Measurements from ENCODE around the gene C10orf120. TPM values are rescaled to one million over a fixed set of nuclear protein-coding genes. Genes with fewer than 3 reads are reported as not detected.

C10orf120 gene
- total RNA-seq, 2 experiments from 2014 or later, result not detected

- ChIA-PET POLR2A (interaction anchor here (0.6 kb wide), 1 partner anchor 11 kb away, joined by 3 read pairs; no protein-coding TSS in a partner anchor), CTCF (ENCODE audit: unreplicated experiment) (no interaction called here)
- Histone ChIP-seq H3K4me2 (ENCODE audit: low read length) (no peak overlapping the region), H3K79me2 (ENCODE audit: insufficient read depth, low read depth, low read length) (no peaks in the 10 kb centered on the region), H3K9me2 (ENCODE audit: insufficient read depth, low read length) (no peaks in the 10 kb centered on the region), H3K27ac (ENCODE audit: low read depth, low read length, poor library complexity, severe bottlenecking) (no peak overlapping the region), H3K4me3 (ENCODE audit: low read depth, low read length, poor library complexity, severe bottlenecking) (no peak overlapping the region), H4K20me1 (ENCODE audit: insufficient read depth, low read length) (no peaks in the 10 kb centered on the region), H3K9me3 (ENCODE audit: low read length) (no peaks in the 10 kb centered on the region), H3K4me1 (ENCODE audit: insufficient read depth, low read length, poor library complexity, severe bottlenecking) (no peaks in the 10 kb centered on the region), H2AFZ (ENCODE audit: low read length) (no peak overlapping the region), H3K36me3 (ENCODE audit: insufficient read depth, low read length) (no peaks in the 10 kb centered on the region)
- no peak for DNase-seq (ENCODE audit: low spot score)
- no TSS peak for BruUV-seq (replicated peaks)
- TF ChIP-seq CTCF (conservative IDR thresholded peaks at IDR 0.05; ENCODE audit: low read length), result no peak
- no peak for TF ChIP-seq EZH2phosphoT487 (IDR thresholded peaks at IDR 0.05; ENCODE audit: borderline replicate concordance, low read depth, low read length)
- intact Hi-C loops (cut with micrococcal nuclease; ENCODE audit: unreplicated experiment), result no loop called here
Observed at GRCh38 chr10:122733931-122734665, 34.5 kb upstream of the C10orf120 start.

- TF ChIP-seq EZH2phosphoT487 (IDR thresholded peaks at IDR 0.05; ENCODE audit: borderline replicate concordance, low read depth, low read length) (no peak), CTCF (conservative IDR thresholded peaks at IDR 0.05; ENCODE audit: low read length) (no peak)
- no TSS peak for BruUV-seq (replicated peaks)
Observed at GRCh38 chr10:122733443-122733842, 33.8 kb upstream of the C10orf120 start.

GRCh38 chr10:122730238-122730637 lies 30.6 kb upstream of the C10orf120 start:
- ChIA-PET POLR2A (no interaction called here), CTCF (ENCODE audit: unreplicated experiment) (no interaction called here)
- no peak for TF ChIP-seq EZH2phosphoT487 (IDR thresholded peaks at IDR 0.05; ENCODE audit: borderline replicate concordance, low read depth, low read length)
- no peak for TF ChIP-seq CTCF (conservative IDR thresholded peaks at IDR 0.05; ENCODE audit: low read length)
- H3K4me1 ChIP-seq (ENCODE audit: insufficient read depth, low read length, poor library complexity, severe bottlenecking), result no peaks in the 10 kb centered on the region
- H2AFZ ChIP-seq (ENCODE audit: low read length), result no peak overlapping the region
- peak; percentile 12 for DNase-seq (ENCODE audit: low spot score)
- H3K9me3 ChIP-seq (ENCODE audit: low read length), result no peaks in the 10 kb centered on the region
- intact Hi-C loops (cut with micrococcal nuclease; ENCODE audit: unreplicated experiment), result no loop called here
- H3K9me2 ChIP-seq (ENCODE audit: insufficient read depth, low read length), result no peaks in the 10 kb centered on the region
- H3K27ac ChIP-seq (ENCODE audit: low read depth, low read length, poor library complexity, severe bottlenecking), result no peak overlapping the region
- no peak overlapping the region for H3K4me3 ChIP-seq (ENCODE audit: low read depth, low read length, poor library complexity, severe bottlenecking)
- no peak overlapping the region for H3K4me2 ChIP-seq (ENCODE audit: low read length)
- H3K36me3 ChIP-seq (ENCODE audit: insufficient read depth, low read length), result no peaks in the 10 kb centered on the region
- H3K79me2 ChIP-seq (ENCODE audit: insufficient read depth, low read depth, low read length), result no peaks in the 10 kb centered on the region
- no TSS peak for BruUV-seq (replicated peaks)
- H4K20me1 ChIP-seq (ENCODE audit: insufficient read depth, low read length), result no peaks in the 10 kb centered on the region

More at GRCh38 chr10:122733443-122733842, 33.8 kb upstream of the C10orf120 start:
- no peaks in the 10 kb centered on the region for H3K36me3 ChIP-seq (ENCODE audit: insufficient read depth, low read length)
- H3K9me3 ChIP-seq (ENCODE audit: low read length), result no peaks in the 10 kb centered on the region
- H3K79me2 ChIP-seq (ENCODE audit: insufficient read depth, low read depth, low read length), result no peaks in the 10 kb centered on the region
- CTCF ChIA-PET (ENCODE audit: unreplicated experiment), result no interaction called here
- POLR2A ChIA-PET, result no interaction called here
- intact Hi-C loops (cut with micrococcal nuclease; ENCODE audit: unreplicated experiment), result no loop called here
- no peak overlapping the region for H3K27ac ChIP-seq (ENCODE audit: low read depth, low read length, poor library complexity, severe bottlenecking)
- no peaks in the 10 kb centered on the region for H3K4me1 ChIP-seq (ENCODE audit: insufficient read depth, low read length, poor library complexity, severe bottlenecking)
- no peak for DNase-seq (ENCODE audit: low spot score)
- no peak overlapping the region for H3K4me2 ChIP-seq (ENCODE audit: low read length)
- no peak overlapping the region for H3K4me3 ChIP-seq (ENCODE audit: low read depth, low read length, poor library complexity, severe bottlenecking)
- H2AFZ ChIP-seq (ENCODE audit: low read length), result no peak overlapping the region
- no peaks in the 10 kb centered on the region for H3K9me2 ChIP-seq (ENCODE audit: insufficient read depth, low read length)
- H4K20me1 ChIP-seq (ENCODE audit: insufficient read depth, low read length), result no peaks in the 10 kb centered on the region

Measured in OCI-LY7 (cell line).